NCI-H510A (cell line): ENCODE data around the gene DMRT2.

Source experiments
- DNase-seq: peaks from one replicate; lab custom pipeline; 2025; lab: John Stamatoyannopoulos, UW

The DMRT2 gene

GRCh38 chr9:1050125-1050895 lies at the start of gene DMRT2:
TSS of gene DMRT2 (plus strand) at chr9:1050357. CDS start at chr9:1051614, 1,257 bp downstream.
- DNase-seq = peak; percentile 90

- no peak for DNase-seq
Measured at GRCh38 chr9:1001838-1002237, 48.3 kb upstream of the DMRT2 start.

GRCh38 chr9:1002678-1003077 lies 47.5 kb upstream of the DMRT2 start:
- DNase-seq = no peak

- peak; percentile 22 for DNase-seq
Measured at GRCh38 chr9:1005043-1005667, 45.0 kb upstream of the DMRT2 start.

GRCh38 chr9:1007312-1007711 lies 42.8 kb upstream of the DMRT2 start:
- no peak for DNase-seq

GRCh38 chr9:1008216-1008615 lies 41.9 kb upstream of the DMRT2 start:
- no peak for DNase-seq

- DNase-seq = peak; percentile 3
Measured at GRCh38 chr9:1009101-1009707, 41.0 kb upstream of the DMRT2 start.

- DNase-seq = no peak
Measured at GRCh38 chr9:1013021-1013420, 37.1 kb upstream of the DMRT2 start.

- DNase-seq = no peak
Measured at GRCh38 chr9:1014225-1014624, 35.9 kb upstream of the DMRT2 start.

GRCh38 chr9:1014640-1015039 lies 35.5 kb upstream of the DMRT2 start:
- DNase-seq = no peak

- DNase-seq = no peak
Measured at GRCh38 chr9:1018121-1018520, 32.0 kb upstream of the DMRT2 start.

GRCh38 chr9:1024112-1024511 lies 26.0 kb upstream of the DMRT2 start:
- DNase-seq = no peak

GRCh38 chr9:1025131-1025530 lies 25.0 kb upstream of the DMRT2 start:
- DNase-seq = no peak

- no peak for DNase-seq
Measured at GRCh38 chr9:1026219-1026618, 23.9 kb upstream of the DMRT2 start.

GRCh38 chr9:1028501-1029190 lies 21.5 kb upstream of the DMRT2 start:
- DNase-seq = no peak

- no peak for DNase-seq
Measured at GRCh38 chr9:1031951-1032601, 18.1 kb upstream of the DMRT2 start.

- no peak for DNase-seq
Measured at GRCh38 chr9:1034271-1034670, 15.9 kb upstream of the DMRT2 start.

- no peak for DNase-seq
Measured at GRCh38 chr9:1039589-1039988, 10.6 kb upstream of the DMRT2 start.

- DNase-seq = no peak
Measured at GRCh38 chr9:1042466-1042865, 7.7 kb upstream of the DMRT2 start.

GRCh38 chr9:1044643-1045042 lies 5.5 kb upstream of the DMRT2 start:
- DNase-seq = no peak

- no peak for DNase-seq
Measured at GRCh38 chr9:1046639-1047572, 3.3 kb upstream of the DMRT2 start.
